ENCODE data around the gene MOSPD3.

The MOSPD3 gene

GRCh38 chr7:100595188-100595587 is 17.2 kb upstream of the MOSPD3 start:
- DNase-seq = no peak

GRCh38 chr7:100598425-100598824 is 13.9 kb upstream of the MOSPD3 start:
- DNase-seq = no peak

- DNase-seq = no peak
These were observed 12.2 kb upstream of the MOSPD3 start for GRCh38 chr7:100599911-100600729.

GRCh38 chr7:100600730-100601038 is 11.7 kb upstream of the MOSPD3 start:
- DNase-seq = no peak

GRCh38 chr7:100602889-100603725 is 9.2 kb upstream of the MOSPD3 start:
- DNase-seq = no peak

- no peak for DNase-seq
These were observed 8.7 kb upstream of the MOSPD3 start for GRCh38 chr7:100603726-100604027.

GRCh38 chr7:100604028-100604975 is 8.0 kb upstream of the MOSPD3 start:
- DNase-seq = peak; percentile 62

- no peak for DNase-seq
These were observed 7.1 kb upstream of the MOSPD3 start for GRCh38 chr7:100604976-100605911.

GRCh38 chr7:100606313-100606712 is 6.0 kb upstream of the MOSPD3 start:
- no peak for DNase-seq

GRCh38 chr7:100607111-100607510 is 5.2 kb upstream of the MOSPD3 start:
- DNase-seq = no peak

- DNase-seq = no peak
These were observed 2.4 kb upstream of the MOSPD3 start for GRCh38 chr7:100609958-100610357.

- no peak for DNase-seq
These were observed 520 bp downstream of the MOSPD3 start for GRCh38 chr7:100612730-100613390.

GRCh38 chr7:100613412-100614175 is 1.3 kb downstream of the MOSPD3 start:
- no peak for DNase-seq

- DNase-seq = no peak
These were observed 2.0 kb downstream of the MOSPD3 start for GRCh38 chr7:100614308-100614861.

- no peak for DNase-seq
These were observed 7.9 kb downstream of the MOSPD3 start for GRCh38 chr7:100620239-100620638.

- no peak for DNase-seq
These were observed 8.5 kb downstream of the MOSPD3 start for GRCh38 chr7:100620804-100621203.

- DNase-seq = no peak
These were observed 9.2 kb downstream of the MOSPD3 start for GRCh38 chr7:100621554-100621953.

GRCh38 chr7:100623951-100624824 is 11.8 kb downstream of the MOSPD3 start:
- DNase-seq = no peak

GRCh38 chr7:100626055-100626454 is 13.7 kb downstream of the MOSPD3 start:
- no peak for DNase-seq

Measured in effector CD8-positive, alpha-beta T cell (primary cell).